GM21390 (cell line): ENCODE data around the gene IL12RB1.

Experiments used
- ATAC-seq: cut with Tn5 transposase; IDR thresholded peaks from one replicate; pipeline ENCODE4 v1.9.1; 2021; ENCODE audit not compliant: unreplicated experiment

Gene IL12RB1

DNA sequence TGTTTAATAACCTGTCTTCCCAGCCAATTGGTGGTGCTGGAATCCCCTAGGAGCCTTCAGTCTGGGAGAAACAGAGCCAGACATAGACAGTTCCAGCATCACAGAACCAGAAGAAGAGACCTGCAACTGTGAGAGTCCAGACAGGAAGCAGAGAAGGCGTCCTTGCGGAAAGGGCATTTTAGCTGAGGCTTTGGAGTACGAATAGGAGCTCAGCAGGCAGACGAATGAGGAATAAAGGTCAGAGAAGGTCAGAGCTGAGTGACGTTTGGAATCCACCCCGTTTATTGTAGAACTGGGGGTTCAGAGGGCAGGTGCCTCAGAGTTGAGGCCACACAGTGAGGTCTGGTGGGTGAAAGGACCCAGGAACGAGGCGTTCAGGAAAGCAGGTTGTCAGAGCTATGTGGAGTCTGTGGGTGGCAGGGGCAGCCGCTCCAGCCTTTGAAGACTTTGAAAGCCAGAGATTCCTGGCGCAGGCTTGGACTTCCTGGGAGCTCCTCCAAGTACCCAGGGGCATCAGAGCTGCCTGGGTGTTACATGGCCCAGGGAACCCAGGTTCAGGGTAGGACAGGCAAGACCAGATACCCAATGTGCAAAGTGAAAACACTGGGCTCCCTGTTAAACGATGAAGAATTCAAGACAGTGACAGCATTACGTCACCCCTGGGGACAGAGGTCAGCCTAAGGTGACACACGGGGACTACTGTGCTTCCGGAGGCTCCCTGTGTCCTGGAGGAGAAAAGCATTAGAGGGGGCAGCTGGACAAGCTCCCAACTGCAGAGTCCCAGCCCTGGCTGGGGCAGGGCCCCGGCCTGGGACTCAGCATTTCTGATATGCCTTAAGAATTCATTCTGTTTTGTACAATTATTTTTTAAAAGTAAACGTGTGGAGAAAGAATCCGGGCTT is 73.3 kb downstream of the IL12RB1 start:
- ATAC-seq = no peak

GRCh38 chr19:18010149-18010548 is 76.6 kb downstream of the IL12RB1 start:
- ATAC-seq = no peak

GRCh38 chr19:18009412-18010066 is 77.2 kb downstream of the IL12RB1 start:
- no peak for ATAC-seq
